SJCRH30 (cell line): ENCODE data around the gene CAPG. TPM values are rescaled to one million over a fixed set of nuclear protein-coding genes. Genes with fewer than 3 reads are reported as not detected.
"Not testable (repeated sequence)": the region's sequence is repeated elsewhere in the genome, so short reads cannot be mapped to it uniquely, and the experiment has no call there.

ENCODE experiments used
- DNase-seq, 2 experiments: peaks; one replicate each; pipeline ENCODE4 v3.0.0-alpha.2; 2015 to 2020
- H3K27ac ChIP-seq: fragments of 250-450 bp; sonication (Bioruptor Pico); 2 replicates; pipeline ENCODE4 v1.5.1; 2020; ENCODE audit warnings: mild to moderate bottlenecking, moderate library complexity
- H3K27me3 ChIP-seq: fragments of 250-450 bp; sonication (Bioruptor Pico); 2 replicates; pipeline ENCODE4 v1.5.1; 2020; ENCODE audit warnings: mild to moderate bottlenecking, moderate library complexity
- H3K36me3 ChIP-seq: fragments of 250-450 bp; sonication (Bioruptor Pico); 2 replicates; pipeline ENCODE4 v1.5.1; 2020; ENCODE audit warnings: mild to moderate bottlenecking, moderate library complexity
- H3K4me1 ChIP-seq: fragments of 250-450 bp; sonication (Bioruptor Pico); 2 replicates; pipeline ENCODE4 v1.5.1; 2020; ENCODE audit warnings: mild to moderate bottlenecking, moderate library complexity
- H3K4me3 ChIP-seq: fragments of 250-450 bp; sonication (Bioruptor Pico); 2 replicates; pipeline ENCODE4 v1.5.1; 2020; ENCODE audit warnings: mild to moderate bottlenecking, moderate library complexity
- H3K9me3 ChIP-seq: fragments of 250-450 bp; sonication (Bioruptor Pico); replicated peaks from 2 replicates; pipeline ENCODE4 v1.5.1; 2020; ENCODE audit warnings: mild to moderate bottlenecking, moderate library complexity
- total RNA-seq: library from RNA; depleted of rRNA; stranded (reverse); fragments of >200 nt; shearing (Covaris generic); gene quantifications from 2 replicates; pipeline ENCODE4 v1.2.3, GENCODE V29; 2014

CAPG gene
- total RNA-seq, 1 experiment from 2014 or later, result 1.1 TPM

DNA sequence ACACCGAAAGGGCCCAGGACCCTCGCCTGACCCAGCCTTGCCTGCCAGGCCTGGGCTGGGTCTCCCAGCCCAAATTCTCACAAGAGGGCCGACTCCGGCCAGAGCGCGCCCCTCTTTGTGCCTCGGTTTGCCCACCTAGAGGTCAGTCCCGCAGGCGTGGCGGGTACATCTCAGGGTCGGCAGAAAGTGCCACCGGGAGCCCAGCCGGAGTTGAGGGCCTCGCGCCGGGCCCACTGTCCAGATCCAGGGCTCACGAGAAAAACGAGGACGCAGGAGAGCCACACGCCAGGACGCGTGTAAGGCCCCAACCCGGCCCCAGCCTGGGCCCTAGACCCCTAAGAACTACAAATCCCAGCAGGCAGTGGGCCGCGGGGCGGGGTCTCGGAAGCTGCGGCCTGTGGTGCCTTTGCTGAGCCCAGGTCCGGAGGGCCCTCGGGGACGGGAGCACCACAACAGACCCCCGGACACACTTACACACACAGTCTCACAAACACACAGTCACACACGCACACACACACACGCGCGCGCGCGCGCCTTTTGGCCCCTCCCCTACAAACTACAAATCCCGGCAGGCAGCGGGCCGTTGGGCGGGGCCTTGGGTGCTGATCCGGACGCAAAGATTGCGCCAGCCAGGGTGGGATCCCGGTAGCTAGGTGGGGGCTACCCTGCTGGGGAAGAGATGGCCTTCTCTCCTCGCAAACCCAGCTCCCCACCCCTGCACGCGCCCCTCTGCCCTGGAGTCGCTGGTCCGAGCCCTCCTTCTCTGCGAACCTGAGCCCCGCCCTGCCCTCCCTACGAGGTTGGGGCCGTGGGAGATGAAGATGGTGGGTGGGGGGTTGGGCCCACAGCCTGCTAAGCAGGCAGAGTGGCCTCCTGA is 8.2 kb upstream of the CAPG start, which contains the start of gene SH2D6:
TSS of gene SH2D6 (plus strand) at position 583 of the 877 bp plus-strand sequence. CDS start 10,752 bp downstream, outside the sequence.
- H3K9me3 ChIP-seq, result no peaks in the 10 kb centered on the region
- H3K4me1 ChIP-seq, result peaks cover 13% of the 10 kb centered on the region
- H3K36me3 ChIP-seq, result no peaks in the 10 kb centered on the region
- DNase-seq, result peak; percentile 89 to 94
- H3K4me3 ChIP-seq, result peak within 1 kb of the TSS; percentile 72
- peak within 1 kb of the TSS; percentile 84 for H3K27ac ChIP-seq
- no peaks in the 10 kb centered on the region for H3K27me3 ChIP-seq

GRCh38 chr2:85415980-85416650 is 5.9 kb upstream of the CAPG start:
- no peak for DNase-seq
- H3K4me1 ChIP-seq, result peaks cover 7% of the 10 kb centered on the region
- H3K27ac ChIP-seq, result no peak overlapping the region
- H3K4me3 ChIP-seq, result no peak overlapping the region
- no peaks in the 10 kb centered on the region for H3K9me3 ChIP-seq
- no peaks in the 10 kb centered on the region for H3K27me3 ChIP-seq
- no peaks in the 10 kb centered on the region for H3K36me3 ChIP-seq

GRCh38 chr2:85414761-85415553 is 4.8 kb upstream of the CAPG start:
- no peaks in the 10 kb centered on the region for H3K27me3 ChIP-seq
- no peaks in the 10 kb centered on the region for H3K9me3 ChIP-seq
- H3K4me1 ChIP-seq, result peaks cover 3% of the 10 kb centered on the region; the same call in 1 of the 2 replicates
- no peak for DNase-seq
- no peaks in the 10 kb centered on the region for H3K36me3 ChIP-seq
- H3K27ac ChIP-seq, result no peak overlapping the region
- H3K4me3 ChIP-seq, result no peak overlapping the region

GRCh38 chr2:85414421-85414759 is 4.2 kb upstream of the CAPG start:
- not testable (repeated sequence) for H3K27me3 ChIP-seq, H3K27ac ChIP-seq, H3K36me3 ChIP-seq, H3K4me1 ChIP-seq, H3K9me3 ChIP-seq, H3K4me3 ChIP-seq, DNase-seq

DNA sequence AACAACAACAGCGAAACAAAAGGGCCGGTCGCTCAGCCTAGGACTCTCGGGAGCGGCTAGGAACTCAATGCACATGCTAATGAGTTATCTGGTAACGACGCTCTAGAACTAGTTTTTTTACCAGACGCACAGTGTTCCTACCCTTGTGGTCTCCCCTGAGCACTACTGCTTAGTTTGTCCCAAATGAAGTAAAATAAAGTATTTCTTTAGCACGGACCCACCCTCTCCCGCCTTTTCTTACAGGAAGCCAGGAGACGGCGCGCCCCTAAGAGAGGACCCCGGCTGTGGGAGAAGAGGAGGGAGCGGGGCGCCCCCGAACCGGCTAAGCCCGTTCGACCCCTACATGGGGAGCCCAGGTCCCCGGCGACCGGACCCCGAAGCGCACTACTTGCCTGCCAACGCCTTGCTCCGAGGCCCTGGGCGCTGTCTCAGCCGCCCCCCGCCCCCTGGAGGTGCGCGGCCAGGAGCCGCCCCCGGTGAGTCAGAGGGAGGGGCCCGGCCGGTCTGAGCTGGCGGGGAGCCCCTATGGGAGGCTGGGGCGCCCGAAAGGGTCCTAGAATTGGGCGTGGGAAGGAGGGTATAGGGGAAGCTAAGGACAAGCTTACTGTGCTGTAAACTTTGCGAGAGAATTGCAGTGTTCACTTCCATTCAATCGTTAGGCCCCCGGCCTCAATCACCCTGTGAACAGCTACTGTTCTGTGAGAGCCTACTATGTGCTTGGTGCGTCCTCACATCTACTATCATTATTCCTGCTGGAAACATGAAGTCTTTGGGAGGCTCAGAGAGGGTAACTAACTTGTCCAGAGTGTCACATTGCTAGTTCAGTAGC is 3.6 kb upstream of the CAPG start:
- Histone ChIP-seq H3K36me3 (no peaks in the 10 kb centered on the region), H3K9me3 (no peaks in the 10 kb centered on the region), H3K27me3 (no peaks in the 10 kb centered on the region), H3K27ac (no peak overlapping the region), H3K4me3 (no peak overlapping the region), H3K4me1 (peaks cover 3% of the 10 kb centered on the region; the same call in 1 of the 2 replicates)
- no peak for DNase-seq

- DNase-seq, result no peak
- Histone ChIP-seq H3K36me3 (no peaks in the 10 kb centered on the region), H3K4me3 (no peak overlapping the region), H3K27ac (no peak overlapping the region), H3K9me3 (no peaks in the 10 kb centered on the region), H3K27me3 (no peaks in the 10 kb centered on the region), H3K4me1 (peaks cover 4% of the 10 kb centered on the region; the same call in 1 of the 2 replicates)
Measured at GRCh38 chr2:85411405-85411748, 1.2 kb upstream of the CAPG start.

- no peak for DNase-seq
- no peaks in the 10 kb centered on the region for H3K27me3 ChIP-seq
- H3K4me1 ChIP-seq, result peaks cover 4% of the 10 kb centered on the region; the same call in 1 of the 2 replicates
- no peaks in the 10 kb centered on the region for H3K36me3 ChIP-seq
- no peak overlapping the region for H3K4me3 ChIP-seq
- no peaks in the 10 kb centered on the region for H3K9me3 ChIP-seq
- H3K27ac ChIP-seq, result no peak overlapping the region
Measured at GRCh38 chr2:85410584-85411404, 628 bp upstream of the CAPG start.

DNA sequence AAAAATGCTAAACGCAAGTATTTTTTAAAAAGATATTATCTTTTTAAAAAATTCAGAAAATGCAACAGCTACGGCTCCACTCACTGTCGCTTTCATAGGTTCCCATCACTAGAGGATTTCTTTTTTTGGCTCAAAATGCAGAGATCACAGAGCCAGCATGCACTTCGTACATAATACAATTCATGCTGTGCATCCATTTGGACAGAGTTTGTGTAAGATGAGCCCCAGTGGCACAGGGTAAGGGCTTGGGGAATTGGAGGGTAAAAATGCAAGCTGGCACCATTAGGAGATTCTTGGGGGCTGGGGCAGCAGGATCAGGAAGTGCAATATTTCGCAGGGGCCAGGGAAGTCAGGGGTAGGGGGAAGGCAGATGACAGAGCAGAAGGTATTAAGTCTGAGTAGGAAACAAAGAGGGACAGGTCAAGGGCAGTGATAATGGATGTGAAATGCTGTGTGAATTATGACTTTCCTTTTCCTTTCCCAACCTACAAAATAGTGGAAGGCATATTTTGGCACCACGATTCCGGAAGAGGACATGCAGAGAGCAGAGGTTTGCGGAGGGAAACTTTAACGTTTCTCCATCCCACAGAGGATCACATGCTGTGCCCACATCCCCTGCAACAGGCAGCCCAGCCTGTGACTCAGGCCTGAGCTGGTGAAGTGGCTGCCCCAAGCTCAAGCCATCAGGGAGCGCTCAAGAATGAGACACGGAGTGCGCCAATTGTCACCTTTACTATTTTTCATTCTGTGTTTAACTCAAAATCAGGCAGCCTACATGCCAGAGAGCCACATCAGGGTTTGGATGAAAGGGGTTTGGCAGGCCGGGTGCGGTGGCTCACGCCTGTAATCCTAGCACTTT is 4.7 kb downstream of the CAPG start:
- no peak overlapping the region for H3K27ac ChIP-seq
- peaks cover 4% of the 10 kb centered on the region; the same call in 1 of the 2 replicates for H3K4me1 ChIP-seq
- H3K4me3 ChIP-seq, result no peak overlapping the region
- no peaks in the 10 kb centered on the region for H3K36me3 ChIP-seq
- DNase-seq, result no peak
- H3K9me3 ChIP-seq, result peaks cover 14% of the 10 kb centered on the region
- no peaks in the 10 kb centered on the region for H3K27me3 ChIP-seq

DNA sequence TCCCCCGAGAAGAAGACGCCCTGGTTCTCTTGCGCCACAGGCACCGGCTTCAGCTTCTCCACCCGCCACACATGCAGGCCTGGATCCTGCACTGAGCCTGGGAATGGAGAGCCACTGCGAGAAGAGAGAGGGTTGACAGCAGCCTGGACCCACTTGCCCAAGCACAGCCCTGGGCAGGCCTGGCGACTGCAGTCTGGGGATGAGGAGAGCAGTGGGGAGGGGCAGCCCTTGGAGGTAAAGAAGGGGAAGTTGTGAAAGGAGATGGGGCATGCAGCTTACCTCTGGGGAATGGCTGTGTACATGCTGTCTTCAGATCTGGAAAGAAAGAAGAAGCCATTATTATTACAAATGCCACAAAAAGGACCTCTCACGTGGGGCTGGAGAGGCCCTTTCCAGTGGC is 8.3 kb downstream of the CAPG start:
- H3K27me3 ChIP-seq, result no peaks in the 10 kb centered on the region
- H3K27ac ChIP-seq, result no peak overlapping the region
- H3K9me3 ChIP-seq, result peaks cover 14% of the 10 kb centered on the region
- no peak overlapping the region for H3K4me3 ChIP-seq
- no peaks in the 10 kb centered on the region for H3K36me3 ChIP-seq
- no peaks in the 10 kb centered on the region for H3K4me1 ChIP-seq
- no peak for DNase-seq

DNA sequence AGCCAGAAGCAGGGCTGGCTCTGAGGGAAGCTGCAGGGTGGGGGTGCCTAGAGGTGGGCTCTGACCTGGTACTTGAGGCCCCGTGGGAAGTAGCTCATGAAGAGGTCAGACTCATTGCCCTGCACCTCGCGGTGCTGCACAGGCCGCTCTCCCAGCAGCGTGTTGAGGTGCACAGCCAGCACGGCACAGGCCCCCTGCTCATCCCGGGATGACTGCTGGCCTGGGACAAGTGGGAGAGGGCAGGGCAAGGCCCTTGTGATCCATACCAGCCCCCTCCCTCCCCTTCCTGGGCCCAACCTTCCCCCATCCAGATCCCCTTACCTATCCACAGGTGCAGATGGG is 8.7 kb downstream of the CAPG start:
- DNase-seq, result no peak
- Histone ChIP-seq H3K4me3 (no peak overlapping the region), H3K27me3 (no peaks in the 10 kb centered on the region), H3K36me3 (no peaks in the 10 kb centered on the region), H3K4me1 (no peaks in the 10 kb centered on the region), H3K27ac (no peak overlapping the region), H3K9me3 (peaks cover 14% of the 10 kb centered on the region)

- Histone ChIP-seq H3K9me3 (peaks cover 14% of the 10 kb centered on the region), H3K27me3 (no peaks in the 10 kb centered on the region), H3K4me1 (no peaks in the 10 kb centered on the region), H3K36me3 (no peaks in the 10 kb centered on the region), H3K27ac (no peak overlapping the region), H3K4me3 (no peak overlapping the region)
- no peak for DNase-seq
Measured at GRCh38 chr2:85400541-85401463, 9.4 kb downstream of the CAPG start.

DNA sequence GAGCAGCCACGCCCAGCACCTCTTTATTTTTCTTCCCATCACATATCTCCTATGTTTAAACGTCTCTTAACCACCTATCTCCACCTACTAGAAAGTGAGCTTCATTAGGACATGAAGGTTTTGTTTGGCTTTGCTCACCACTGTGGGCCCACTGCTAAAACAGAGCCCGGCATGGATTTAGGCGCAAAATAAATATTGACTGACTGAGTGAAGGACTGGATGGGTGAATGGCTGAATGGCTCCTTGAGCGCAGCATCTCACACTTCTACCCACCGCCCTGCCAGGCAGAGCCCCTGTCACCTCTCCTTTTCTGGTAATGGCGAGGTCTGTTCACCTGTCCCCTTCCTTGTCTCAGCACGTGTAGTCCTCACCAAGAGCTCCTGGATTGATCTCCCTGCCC is 10.1 kb downstream of the CAPG start:
- peaks cover 14% of the 10 kb centered on the region for H3K9me3 ChIP-seq
- no peak for DNase-seq
- H3K4me3 ChIP-seq, result no peak overlapping the region
- no peak overlapping the region for H3K27ac ChIP-seq
- no peaks in the 10 kb centered on the region for H3K36me3 ChIP-seq
- no peaks in the 10 kb centered on the region for H3K4me1 ChIP-seq
- no peaks in the 10 kb centered on the region for H3K27me3 ChIP-seq
